IPS-20b (cell line): ENCODE data around the gene PON1.
A peak's percentile ranks its signal among the peaks of the same experiment; 100 is the strongest.

ENCODE experiments used
- H3K27ac ChIP-seq: one replicate; pipeline ENCODE4 v1.5.1; 2013; ENCODE audit warnings: low read length
- H3K27me3 ChIP-seq: 2 replicates; pipeline ENCODE4 v1.6.1; 2013; ENCODE audit warnings: mild to moderate bottlenecking, low read length, inconsistent platforms; ENCODE audit not compliant: insufficient read depth
- H3K36me3 ChIP-seq: 2 replicates; pipeline ENCODE4 v1.6.1; 2013; ENCODE audit warnings: low read depth, mild to moderate bottlenecking, inconsistent platforms, low read length, moderate library complexity; ENCODE audit not compliant: insufficient read depth
- H3K4me1 ChIP-seq: 2 replicates; pipeline ENCODE4 v1.6.1; 2013; ENCODE audit warnings: mild to moderate bottlenecking, control low read depth, inconsistent platforms, low read length, moderate library complexity; ENCODE audit not compliant: insufficient read depth
- H3K4me3 ChIP-seq: 2 replicates; pipeline ENCODE4 v1.5.1; 2013; ENCODE audit warnings: mild to moderate bottlenecking, low read length, inconsistent platforms
- H3K9ac ChIP-seq: 2 replicates; pipeline ENCODE4 v1.6.1; 2013; ENCODE audit warnings: low read depth, mild to moderate bottlenecking, inconsistent platforms, low read length, moderate library complexity
- H3K9me3 ChIP-seq: 2 replicates; pipeline ENCODE4 v1.6.1; 2013; ENCODE audit warnings: mild to moderate bottlenecking, low read depth, low read length, inconsistent platforms; ENCODE audit not compliant: insufficient read depth

PON1 gene

DNA sequence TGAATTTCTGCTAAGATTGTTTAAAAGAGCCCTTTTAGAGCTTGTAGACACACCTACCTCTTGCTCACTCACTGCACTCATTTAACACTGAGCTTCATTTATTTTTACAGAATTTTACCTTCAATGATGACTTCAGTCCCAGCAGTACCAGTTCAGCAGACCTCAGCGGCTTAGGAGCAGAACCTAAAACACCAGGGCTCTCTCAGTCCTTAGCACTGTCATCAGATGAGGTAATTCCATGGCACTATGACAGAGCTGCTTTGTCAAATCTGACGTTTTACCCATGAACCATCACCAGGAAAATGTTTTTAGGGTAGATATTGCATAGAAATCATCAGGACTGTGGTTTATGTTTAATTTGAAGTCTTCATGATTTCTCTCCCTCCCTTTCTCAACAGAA lies 38.2 kb downstream of the PON1 start:
- Histone ChIP-seq H3K4me1 (0 out of 2 replicates have a peak, but pooled peaks cover 5% of the 10 kb centered on the region), H3K4me3 (no peak overlapping the region), H3K9ac (no peak overlapping the region), H3K27ac (no peak overlapping the region), H3K27me3 (no peaks in the 10 kb centered on the region), H3K36me3 (peaks cover 23% of the 10 kb centered on the region; the same call in 1 of the 2 replicates), H3K9me3 (no peaks in the 10 kb centered on the region)

DNA sequence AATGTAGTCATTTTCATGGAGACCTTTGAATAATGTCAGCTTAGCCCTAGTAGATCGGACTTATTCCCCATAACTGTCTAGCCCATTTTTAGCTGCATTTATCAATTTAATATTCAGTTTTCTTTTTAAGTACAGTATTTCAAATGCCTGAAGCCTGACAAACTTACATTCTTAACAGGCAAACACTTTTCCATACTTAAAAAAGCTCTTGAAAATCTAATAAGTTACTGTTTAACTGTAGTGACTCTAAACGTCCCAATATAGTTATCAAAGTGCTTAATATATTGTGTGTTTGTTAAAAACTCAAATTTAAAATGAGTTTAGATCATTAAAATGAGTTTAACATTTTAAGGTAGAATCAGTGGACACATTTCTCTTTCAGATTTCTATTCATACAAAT lies 44.9 kb downstream of the PON1 start:
- peaks cover 19% of the 10 kb centered on the region; the same call in 1 of the 2 replicates for H3K36me3 ChIP-seq
- no peaks in the 10 kb centered on the region for H3K9me3 ChIP-seq
- H3K4me1 ChIP-seq = no peaks in the 10 kb centered on the region
- no peaks in the 10 kb centered on the region for H3K27me3 ChIP-seq
- no peak overlapping the region for H3K27ac ChIP-seq
- H3K4me3 ChIP-seq = no peak overlapping the region
- H3K9ac ChIP-seq = no peak overlapping the region

DNA sequence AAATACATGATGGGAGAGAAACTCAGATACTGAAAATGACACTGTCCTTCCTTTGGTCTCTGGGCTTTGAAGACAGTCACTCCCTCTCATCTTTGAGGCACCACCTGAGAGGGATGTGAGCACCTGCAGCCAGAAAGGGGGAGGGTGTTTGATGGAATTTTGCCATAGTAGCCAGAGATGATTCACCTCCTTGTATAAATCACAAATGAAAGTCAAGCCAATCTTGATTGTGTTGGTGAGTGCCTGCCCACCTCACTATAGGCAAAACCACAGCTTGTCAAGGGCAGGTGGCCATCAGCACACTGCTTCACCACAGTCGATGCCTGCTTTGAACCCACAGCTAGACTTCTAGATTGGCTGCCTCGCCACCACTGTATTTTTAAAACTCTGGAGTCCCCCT lies 48.2 kb downstream of the PON1 start:
- H3K9ac ChIP-seq = no peak overlapping the region
- no peaks in the 10 kb centered on the region for H3K27me3 ChIP-seq
- no peak overlapping the region for H3K27ac ChIP-seq
- H3K36me3 ChIP-seq = peaks cover 22% of the 10 kb centered on the region; the same call in 1 of the 2 replicates
- H3K4me3 ChIP-seq = no peak overlapping the region
- H3K9me3 ChIP-seq = no peaks in the 10 kb centered on the region
- H3K4me1 ChIP-seq = no peaks in the 10 kb centered on the region

DNA sequence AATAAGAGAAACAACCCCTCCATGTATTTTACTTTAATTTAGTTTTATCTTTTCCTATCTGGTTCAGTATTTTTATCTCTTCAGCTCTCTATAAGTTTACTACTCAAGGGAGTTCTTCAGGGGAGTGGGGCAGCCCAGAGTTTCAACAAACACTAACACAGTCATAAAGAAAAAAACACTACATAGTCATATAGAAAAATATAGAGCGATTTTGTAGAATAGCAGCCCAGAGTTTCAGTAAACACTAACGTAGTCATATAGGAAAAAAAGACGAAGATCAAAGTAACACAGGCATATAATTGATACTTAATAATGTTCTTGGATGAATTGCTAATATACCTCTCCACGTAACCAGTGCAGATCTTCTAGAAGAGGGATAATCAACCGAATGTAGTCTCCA lies 54.7 kb downstream of the PON1 start:
- Histone ChIP-seq H3K4me3 (no peak overlapping the region), H3K9ac (no peak overlapping the region), H3K9me3 (no peaks in the 10 kb centered on the region), H3K27ac (no peak overlapping the region), H3K4me1 (peaks cover 12% of the 10 kb centered on the region), H3K36me3 (peaks cover 16% of the 10 kb centered on the region; the same call in 1 of the 2 replicates), H3K27me3 (no peaks in the 10 kb centered on the region)

DNA sequence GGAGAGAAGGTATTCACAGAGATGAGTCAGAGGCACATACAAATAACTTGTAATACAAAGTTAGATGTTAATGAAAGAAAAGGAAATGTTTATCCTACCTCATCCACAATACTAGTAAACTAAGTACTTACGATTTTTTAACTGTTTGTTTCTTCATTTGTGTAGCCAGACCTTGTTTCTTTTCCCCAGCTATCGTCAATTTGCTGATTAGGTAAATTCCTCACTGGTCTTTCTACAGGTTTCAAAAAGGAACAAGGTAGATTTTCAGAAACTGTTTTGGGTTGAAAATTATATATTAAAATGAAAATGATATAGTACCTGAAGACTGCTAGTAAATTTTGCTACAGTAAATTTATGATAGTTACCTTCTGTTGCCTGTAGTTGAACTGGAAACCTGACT lies 56.6 kb downstream of the PON1 start:
- Histone ChIP-seq H3K9me3 (no peaks in the 10 kb centered on the region), H3K4me3 (no peak overlapping the region), H3K4me1 (peaks cover 13% of the 10 kb centered on the region), H3K36me3 (peaks cover 7% of the 10 kb centered on the region; the same call in 1 of the 2 replicates), H3K27ac (no peak overlapping the region), H3K27me3 (no peaks in the 10 kb centered on the region), H3K9ac (peak overlapping the region; percentile 27; the same call in 1 of the 2 replicates)

DNA sequence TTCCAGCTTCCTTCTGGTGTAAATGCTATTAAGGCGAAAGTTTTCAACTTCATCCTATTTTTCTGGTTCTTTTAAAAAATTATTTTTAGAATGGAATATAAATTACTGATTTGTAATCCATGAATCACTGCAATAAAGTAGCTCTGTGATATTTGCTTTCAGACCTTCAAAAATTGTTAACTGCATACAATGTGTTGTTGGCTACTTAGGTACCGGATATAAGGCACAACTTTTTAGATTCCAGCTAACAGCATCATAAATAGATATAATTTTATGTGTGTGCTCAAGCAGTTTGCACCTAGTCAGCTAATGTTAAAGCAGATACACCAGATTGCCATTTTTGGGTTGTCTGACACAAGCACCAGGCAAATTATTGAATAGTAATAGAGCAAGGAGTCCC lies 58.7 kb downstream of the PON1 start:
- Histone ChIP-seq H3K27ac (no peak overlapping the region), H3K36me3 (peaks cover 7% of the 10 kb centered on the region; the same call in 1 of the 2 replicates), H3K4me3 (no peak overlapping the region), H3K4me1 (peaks cover 17% of the 10 kb centered on the region), H3K9ac (no peak overlapping the region), H3K9me3 (no peaks in the 10 kb centered on the region), H3K27me3 (no peaks in the 10 kb centered on the region)

DNA sequence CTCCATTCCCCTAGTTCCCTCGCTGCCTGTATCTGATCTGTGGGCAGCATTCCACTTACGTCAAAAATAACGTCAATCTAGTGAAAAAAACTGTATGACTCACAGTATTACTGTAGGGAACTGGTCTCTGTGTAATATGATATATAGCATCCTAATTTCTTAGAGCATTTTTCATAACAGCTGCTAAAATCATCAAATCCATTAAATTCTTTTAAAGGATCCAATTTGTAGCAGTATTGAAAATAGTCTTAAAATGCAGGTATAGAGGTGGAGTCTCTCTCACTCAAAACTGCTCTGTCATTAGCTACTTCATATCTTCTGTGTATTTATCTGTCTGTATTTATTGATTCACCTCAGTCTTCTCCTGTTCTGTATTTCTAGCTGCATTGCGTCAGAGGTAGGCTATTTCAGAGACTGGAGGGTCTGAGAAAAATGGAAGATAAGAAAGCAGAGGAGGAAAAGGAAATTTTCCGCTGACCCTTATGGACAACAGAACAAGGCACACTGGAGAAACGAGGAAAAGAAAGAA lies 59.9 kb downstream of the PON1 start:
- no peak overlapping the region for H3K9ac ChIP-seq
- no peaks in the 10 kb centered on the region for H3K27me3 ChIP-seq
- H3K27ac ChIP-seq = no peak overlapping the region
- H3K36me3 ChIP-seq = peaks cover 4% of the 10 kb centered on the region; the same call in 1 of the 2 replicates
- no peaks in the 10 kb centered on the region for H3K9me3 ChIP-seq
- H3K4me1 ChIP-seq = peaks cover 17% of the 10 kb centered on the region
- no peak overlapping the region for H3K4me3 ChIP-seq

DNA sequence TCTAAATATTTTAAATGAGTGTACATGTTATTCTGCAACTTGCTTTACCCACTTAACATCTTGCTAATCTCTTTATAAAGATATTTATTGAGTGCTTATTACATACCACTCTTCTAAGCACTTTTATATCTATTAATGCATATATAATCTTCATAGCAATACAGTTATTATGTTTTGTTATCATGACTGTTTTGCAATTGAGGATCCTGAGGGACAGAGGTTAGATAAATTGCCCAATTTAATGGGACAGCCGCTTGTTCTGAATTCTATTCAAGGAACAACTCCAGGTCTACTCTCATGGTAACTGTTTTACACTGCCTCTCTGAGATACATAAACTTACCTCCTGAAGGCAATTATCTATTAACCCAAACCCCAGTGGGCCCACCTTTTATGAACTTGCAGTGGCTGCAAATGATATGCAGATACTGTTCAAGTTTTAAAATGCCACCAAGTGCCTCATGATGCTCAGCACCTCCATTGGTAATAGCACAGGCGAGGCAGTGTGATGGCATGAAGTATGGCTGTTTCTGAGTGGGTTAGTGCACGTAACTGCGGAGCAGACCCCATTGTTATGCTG lies 60.5 kb downstream of the PON1 start:
- H3K27ac ChIP-seq = no peak overlapping the region
- no peaks in the 10 kb centered on the region for H3K27me3 ChIP-seq
- no peak overlapping the region for H3K9ac ChIP-seq
- no peak overlapping the region for H3K4me3 ChIP-seq
- H3K4me1 ChIP-seq = peaks cover 17% of the 10 kb centered on the region
- H3K9me3 ChIP-seq = no peaks in the 10 kb centered on the region
- no peaks in the 10 kb centered on the region for H3K36me3 ChIP-seq

DNA sequence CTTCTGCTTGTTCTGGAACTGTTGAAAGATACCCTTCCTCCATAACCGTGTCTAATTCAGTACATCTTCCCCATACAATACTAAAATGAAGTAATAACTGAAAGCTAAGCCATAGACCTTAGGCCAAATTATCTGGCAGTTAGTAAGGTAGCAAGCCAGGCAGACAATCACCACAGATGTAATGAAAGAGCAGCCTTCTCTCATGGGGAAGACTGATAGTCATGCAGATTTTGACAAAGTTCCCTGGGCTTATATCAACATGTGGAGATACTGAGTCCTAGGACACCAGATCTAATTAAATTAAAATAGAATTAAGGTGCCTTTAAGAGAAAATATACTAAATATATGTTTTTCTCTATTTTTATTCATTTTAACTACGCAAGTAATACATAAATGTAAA lies 61.5 kb downstream of the PON1 start:
- no peak overlapping the region for H3K9ac ChIP-seq
- no peaks in the 10 kb centered on the region for H3K9me3 ChIP-seq
- no peaks in the 10 kb centered on the region for H3K27me3 ChIP-seq
- H3K4me1 ChIP-seq = peaks cover 13% of the 10 kb centered on the region
- no peak overlapping the region for H3K4me3 ChIP-seq
- H3K36me3 ChIP-seq = no peaks in the 10 kb centered on the region
- H3K27ac ChIP-seq = no peak overlapping the region

DNA sequence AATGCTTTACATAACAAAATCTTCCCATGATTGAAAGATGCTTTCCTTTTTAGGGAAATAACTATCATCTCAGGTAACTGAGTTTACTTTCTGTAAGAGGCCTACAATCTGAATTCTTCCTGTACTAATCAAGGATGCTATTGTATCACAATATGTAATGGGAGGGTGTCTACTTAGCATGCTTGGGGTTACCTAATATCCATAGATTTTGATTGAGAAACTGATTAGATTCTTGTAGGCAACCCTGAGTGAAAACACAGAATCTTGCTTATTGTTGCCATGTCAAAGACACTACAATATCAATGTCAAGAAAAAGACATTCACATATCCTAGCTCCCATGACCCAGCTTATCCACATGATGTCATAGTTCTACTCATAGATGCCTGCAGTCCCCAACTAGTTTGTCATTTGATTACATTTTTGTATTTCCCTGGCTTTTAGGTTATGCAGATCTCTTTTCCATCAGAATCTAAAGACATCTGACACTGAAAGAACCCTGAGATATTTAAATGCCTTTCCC lies 62.4 kb downstream of the PON1 start:
- no peaks in the 10 kb centered on the region for H3K27me3 ChIP-seq
- H3K9me3 ChIP-seq = no peaks in the 10 kb centered on the region
- H3K9ac ChIP-seq = no peak overlapping the region
- H3K4me1 ChIP-seq = peaks cover 6% of the 10 kb centered on the region
- no peak overlapping the region for H3K4me3 ChIP-seq
- H3K36me3 ChIP-seq = no peaks in the 10 kb centered on the region
- H3K27ac ChIP-seq = no peak overlapping the region

DNA sequence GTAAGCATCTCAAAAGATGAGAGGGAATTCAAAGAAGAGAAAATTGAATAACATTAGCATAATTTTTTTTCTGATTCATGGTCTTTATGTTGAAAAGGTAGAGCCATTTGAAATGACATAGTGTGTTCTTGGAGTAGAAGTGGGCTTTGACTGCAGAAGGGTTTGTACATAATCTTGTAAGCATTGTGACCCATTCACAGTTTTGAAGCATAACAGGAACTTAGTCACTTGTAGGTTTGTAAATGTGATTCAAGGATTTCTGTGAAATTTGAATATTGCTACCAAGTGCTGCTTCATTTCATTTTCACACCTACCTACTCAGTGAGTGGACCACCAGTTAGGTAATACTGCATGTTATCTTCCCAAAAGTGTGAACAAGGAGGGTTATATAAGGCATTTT lies 68.6 kb downstream of the PON1 start:
- Histone ChIP-seq H3K27me3 (no peaks in the 10 kb centered on the region), H3K9me3 (no peaks in the 10 kb centered on the region), H3K27ac (no peak overlapping the region), H3K36me3 (peaks cover 8% of the 10 kb centered on the region; the same call in 1 of the 2 replicates), H3K4me1 (no peaks in the 10 kb centered on the region), H3K9ac (no peak overlapping the region), H3K4me3 (no peak overlapping the region)

DNA sequence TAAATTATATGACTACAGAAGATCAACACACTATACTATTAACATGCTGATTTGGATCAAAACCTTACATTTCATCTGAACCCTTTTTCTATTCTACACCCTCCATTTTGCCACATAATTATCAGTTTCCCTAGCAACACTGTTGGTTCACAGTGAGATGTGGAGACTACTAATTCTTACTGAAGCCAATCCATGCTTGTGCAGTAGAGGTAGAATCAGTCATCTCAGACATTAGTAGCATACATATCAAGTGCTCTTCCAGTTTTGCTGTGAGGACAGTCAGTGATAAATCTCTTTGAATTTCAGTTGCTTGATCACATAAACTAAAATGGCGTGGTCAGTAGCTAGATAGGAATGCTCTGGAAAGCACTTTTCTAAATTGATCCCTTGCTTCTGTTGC lies 70.3 kb downstream of the PON1 start:
- H3K27me3 ChIP-seq = no peaks in the 10 kb centered on the region
- no peak overlapping the region for H3K9ac ChIP-seq
- H3K4me1 ChIP-seq = no peaks in the 10 kb centered on the region
- no peak overlapping the region for H3K27ac ChIP-seq
- H3K9me3 ChIP-seq = no peaks in the 10 kb centered on the region
- H3K36me3 ChIP-seq = peaks cover 8% of the 10 kb centered on the region; the same call in 1 of the 2 replicates
- H3K4me3 ChIP-seq = no peak overlapping the region
